GM19240 (cell line): Measurements from ENCODE around the gene LBH.

Experiments
- DNase-seq: peaks from one replicate; pipeline ENCODE4 v3.0.0; 2011; ENCODE audit warnings: low spot score; ENCODE audit not compliant: insufficient read length

The LBH gene

DNA sequence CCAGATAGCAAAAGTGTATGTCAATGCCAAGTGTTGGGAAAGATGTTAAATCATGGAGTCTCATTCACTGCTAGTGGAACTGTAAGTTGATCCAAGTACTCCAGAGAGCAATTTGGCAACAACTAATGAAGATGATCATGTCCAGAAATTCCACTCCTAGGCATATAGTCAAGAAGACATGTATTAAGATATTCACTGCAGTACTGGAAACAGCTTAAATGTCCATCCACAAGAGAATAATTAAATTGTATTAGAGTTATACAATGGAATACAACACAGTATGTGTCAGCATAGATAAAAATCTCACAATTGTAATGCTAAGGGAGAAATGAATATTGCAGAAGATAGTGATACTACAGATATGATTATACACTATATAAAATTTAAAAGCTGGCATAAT is 15.2 kb upstream of the LBH start:
- DNase-seq, result no peak

DNA sequence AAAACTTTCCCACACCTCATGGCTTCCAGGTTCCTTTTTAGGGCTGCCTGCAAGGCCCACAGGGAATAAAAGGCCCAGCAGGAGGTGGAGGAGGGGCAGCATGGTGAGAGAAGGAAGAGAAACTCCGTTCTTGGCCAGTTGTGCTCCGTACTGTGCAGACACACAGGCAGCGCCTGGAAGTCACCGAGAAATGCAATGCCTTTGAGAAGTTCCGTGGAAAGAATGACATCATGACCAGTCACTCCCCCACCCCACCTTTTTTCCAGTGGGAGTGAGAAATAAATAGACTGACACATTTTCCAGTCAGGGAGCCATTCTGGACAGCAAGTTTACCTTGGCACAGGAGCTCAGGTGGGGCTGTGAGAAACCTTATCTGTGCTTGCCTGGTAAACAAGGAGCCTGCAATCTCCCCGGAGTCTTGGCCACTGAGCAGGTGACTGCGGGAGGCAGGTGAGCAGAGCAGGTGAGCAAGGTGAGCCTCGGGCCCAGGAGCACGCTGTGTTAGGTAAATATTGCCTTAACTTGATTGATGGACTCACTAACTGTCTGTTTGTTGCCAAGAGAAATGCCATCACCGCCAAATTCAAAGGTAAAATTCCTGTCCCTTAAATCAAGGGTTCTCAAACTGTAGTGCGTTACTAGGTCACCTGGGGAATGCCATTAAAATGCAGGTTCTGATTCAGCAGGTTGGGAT is 13.5 kb upstream of the LBH start:
- no peak for DNase-seq

DNA sequence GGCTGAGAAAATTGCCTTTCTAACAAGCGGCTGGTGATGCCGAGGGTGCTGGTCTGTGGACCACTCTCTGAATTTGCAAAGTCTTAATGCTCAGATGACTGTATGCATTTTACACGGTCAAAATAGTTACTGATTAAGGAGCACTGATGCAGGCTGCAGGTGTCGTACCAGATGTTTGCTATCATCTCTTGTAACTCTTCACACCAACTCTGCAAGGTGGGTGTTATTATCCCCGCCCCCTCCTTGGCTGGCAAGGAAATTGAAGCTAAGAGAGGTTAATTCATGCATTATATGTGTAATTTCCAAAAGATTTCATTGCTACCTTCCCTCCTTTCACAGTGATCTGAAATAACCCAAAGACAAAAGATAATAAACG is 13.0 kb upstream of the LBH start:
- DNase-seq, result no peak

DNA sequence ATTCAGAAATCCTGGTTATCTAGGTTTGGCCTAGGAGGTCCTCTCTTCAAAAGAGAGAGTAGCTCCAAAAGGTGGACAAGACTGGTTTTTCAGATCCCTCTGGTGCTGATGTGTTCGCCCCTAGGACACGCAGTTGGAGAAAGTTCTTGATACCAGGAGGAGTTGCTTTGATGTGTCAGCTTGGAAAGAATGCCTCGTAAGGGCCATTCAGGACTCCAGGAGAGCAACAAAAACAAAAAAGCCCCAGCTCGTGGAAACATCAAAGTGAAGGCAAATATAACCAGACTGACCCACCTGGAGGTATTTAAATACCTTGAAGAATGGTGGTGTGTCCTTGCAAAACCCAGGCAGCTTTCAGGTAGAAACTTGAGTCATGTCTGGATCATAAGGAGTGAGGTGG is 12.5 kb upstream of the LBH start:
- DNase-seq, result no peak

DNA sequence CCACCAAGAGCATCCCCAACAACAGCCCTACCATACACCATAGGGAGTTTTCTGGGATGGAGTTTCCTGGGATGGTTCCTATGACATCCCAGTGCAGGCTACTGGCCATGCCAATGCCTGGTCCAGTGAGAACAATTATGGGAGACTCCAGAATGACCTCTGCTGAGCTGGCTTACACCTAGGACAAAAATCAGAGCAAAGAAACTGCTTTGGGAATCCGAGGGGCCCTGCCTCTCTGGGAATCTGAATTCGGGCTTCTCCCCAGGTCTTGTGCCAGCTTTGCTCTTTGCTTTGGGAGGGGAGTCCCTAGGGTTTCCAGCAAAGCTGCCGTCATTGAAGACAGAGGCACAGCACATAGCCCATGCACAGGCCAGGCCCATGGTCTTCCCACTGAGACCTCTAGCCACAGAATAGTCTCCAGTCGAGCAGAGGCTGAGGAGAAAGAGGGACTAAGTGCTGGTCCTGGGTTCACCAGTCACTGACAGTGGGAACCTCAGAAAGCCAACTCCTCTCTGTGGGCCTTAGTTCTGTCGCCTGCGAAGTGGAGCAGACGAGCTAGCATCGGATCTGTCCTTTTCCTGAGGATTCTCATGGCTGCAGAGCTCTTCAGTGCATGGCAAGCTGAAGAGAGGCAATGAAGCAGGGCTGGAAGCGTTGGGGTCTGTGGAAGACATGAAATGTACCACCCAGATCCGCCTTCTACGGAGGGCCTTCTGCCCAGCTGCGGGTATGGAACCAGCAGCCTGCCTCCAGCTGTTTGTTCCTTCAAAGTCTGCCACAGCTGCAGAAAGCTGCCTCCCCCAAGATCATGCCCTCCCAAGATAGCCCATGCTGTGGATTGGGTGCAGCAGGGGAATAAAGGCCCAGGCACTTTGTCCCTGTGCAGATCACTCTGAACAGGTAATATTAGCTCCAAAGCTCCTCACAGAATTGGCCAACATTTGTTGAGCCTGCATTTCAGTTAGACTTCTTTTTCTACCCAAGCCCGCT is 11.2 kb upstream of the LBH start:
- no peak for DNase-seq

DNA sequence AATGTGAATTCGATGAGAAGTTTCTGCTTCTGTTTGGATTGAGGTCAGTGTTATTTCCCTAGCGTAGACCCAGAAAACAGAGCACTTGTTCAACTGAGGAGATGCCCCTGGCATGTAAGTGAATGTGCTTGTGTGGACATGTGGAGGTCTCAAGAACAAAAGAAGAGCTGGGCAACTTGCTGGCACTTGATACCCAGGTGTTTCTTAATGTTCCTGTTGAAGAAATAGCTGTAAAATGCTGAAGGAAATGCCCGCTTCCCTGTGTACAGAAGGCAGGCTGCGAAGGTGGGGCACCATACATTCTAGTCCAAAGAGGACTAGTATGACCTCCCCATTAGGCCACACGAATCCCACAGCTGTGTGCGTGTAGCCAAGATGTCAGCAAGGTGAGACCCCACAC is 9.8 kb upstream of the LBH start:
- no peak for DNase-seq

DNA sequence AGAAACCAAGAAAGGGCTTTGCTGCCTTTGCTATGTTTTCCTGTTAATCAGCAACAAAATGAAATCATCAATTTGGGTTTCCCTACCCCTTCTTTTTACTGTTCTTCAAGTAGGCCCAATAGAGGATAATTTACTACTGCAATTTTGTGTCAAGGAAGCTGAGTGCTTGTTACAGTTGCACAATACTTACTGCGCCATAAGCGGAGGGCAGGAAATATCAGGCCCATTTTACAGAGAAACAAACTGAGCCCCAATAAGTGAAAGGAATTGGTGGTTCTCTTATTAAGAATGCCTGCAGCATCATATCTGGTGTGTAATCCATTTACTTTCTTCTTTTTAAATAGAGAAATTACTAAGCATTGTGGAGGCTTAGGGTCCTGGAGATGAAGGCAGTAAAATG is 9.3 kb upstream of the LBH start:
- DNase-seq, result no peak

DNA sequence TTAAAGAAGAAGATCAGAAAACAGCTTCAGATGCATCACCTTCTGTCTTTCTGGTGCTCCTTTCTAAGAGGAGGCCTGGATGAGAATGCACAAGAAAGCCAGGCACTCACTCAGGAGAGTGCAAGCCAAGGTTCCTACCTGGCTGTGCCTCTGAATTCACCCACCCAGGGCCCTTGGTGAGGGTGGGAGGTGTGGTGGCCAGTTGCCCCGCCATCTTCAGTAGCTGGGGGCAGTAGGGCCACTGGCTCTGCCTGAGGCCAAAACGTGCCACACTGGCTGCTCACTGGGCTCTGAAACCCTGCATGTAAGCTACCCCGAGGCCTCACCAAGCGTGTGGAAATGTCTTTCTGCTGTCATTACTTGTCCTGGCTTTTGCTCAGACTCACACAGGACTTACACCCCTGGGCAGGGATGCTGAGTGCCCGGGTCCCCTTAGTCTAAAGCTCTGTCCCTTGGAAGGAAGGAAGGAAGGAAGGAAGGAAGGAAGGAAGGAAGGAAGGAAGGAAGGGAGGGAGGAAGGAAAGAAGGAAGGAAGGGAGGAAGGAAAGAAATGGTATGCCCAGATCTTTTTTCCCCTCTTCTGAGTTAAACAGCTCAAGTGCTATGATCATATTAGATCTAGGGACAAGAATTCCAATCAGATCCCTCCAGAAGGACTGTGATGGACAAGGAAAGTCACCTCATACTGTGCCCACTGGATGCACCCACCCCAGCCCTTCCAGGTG is 8.5 kb upstream of the LBH start:
- DNase-seq, result no peak

DNA sequence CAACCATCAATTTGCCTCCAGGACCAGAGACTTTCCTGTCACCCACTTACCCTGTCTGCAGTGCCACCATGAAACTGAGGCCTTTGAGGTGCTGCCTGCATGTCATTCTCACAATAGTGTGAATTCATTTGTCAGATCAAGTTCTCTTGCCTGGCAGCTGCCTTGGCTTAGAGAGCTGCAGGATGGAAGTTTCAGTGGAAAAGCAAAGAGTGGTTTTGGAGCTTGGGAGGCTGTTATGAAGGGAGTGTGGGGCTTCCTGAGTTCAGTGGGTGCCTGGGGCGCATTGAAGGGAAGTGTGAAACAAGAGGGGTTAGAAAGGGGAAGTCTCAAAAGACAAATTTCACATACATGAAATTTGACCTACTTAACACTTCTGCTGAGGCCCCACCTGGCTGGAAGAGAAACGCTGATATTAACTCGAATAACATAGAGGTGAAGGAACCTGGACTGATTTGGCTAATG is 7.9 kb upstream of the LBH start:
- no peak for DNase-seq

DNA sequence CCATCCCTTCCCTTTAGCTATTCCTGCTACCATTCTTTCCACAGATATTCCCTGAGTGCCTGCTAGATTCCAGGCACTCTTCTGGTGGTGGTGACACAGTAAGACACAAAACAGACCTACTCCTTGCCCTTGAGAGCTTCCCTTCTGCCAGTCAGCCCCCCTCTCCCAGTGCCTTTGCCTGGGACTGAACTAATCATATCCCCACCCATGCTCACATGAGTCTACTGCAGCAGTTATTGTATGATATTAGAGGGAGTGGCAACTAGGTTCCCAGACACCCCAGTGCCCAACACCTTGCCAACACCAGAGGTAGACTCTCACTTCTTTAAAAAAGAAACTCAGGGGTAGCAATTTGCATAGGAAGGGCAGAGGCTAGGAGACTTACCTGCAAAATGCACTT is 7.2 kb upstream of the LBH start:
- no peak for DNase-seq

DNA sequence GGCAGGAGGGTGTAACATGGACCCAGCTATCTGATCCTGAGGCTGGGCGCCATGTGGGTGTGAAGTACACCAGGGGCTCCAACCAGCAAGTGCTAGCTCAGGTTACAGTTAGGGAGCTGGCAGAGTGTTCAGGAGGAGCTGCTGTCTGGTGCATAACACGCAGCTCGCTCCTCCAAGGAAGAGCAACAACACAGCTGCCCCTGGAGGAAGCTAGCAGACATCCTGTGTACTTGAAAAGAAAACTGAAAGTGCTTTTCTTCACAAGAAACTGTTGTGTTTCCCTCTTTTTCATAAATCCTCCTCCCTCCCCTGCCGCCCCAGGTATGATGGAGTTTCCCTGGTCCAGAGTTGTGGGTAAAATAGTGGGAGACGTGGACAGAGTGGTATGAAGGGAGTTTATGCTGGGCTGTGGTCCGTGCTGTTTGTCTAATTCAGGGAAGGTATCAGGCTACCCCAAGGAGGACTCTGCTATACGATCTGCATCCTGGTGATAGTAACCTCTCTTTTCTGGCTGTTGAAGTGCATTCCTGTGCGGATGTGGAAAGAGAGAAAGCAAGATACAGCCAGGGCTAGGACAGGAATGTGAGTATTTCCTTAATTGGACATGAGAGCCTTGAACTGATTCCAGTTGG is 6.1 kb upstream of the LBH start:
- DNase-seq, result no peak

DNA sequence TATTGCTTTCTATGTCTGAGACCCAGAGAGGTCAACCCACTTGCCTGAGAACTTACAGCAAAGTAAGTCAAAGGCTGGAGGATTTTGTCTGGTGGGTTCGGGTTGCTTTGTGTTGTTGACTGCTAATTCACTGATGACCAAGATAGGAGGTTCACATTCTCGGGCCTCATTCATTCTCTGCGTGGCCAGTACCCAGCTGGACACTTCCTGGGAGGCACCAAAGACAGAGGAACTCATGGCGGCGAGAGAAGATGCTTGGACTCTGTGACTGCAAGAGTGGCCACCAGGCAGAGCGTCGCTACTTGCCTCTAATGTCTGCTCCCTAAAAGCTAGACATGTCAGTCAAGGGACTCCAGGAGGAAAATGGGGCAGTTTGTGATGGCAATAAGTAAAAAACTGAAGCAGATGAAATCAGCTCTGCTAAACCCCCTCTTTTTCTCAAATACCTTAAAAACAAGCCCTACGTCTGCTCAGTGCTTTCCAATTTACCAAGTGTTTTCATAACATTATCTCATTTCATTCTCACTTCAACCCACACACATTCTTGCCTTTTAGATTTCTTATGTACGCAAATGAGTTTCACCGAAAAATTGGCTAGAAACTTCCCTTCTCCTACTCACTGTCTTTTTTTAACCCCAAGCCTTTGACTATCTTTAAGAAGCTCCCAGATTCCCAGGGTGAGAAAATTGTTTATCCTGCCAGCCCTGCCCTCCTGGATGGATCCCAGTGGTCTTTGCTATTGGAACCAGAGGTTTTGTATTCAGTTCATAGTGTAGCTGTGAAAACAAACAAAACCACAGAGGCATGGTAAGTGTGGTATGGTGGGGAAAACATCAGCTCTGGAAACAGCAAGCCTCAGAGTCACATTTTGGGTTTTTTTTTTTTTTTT is 4.9 kb upstream of the LBH start:
- no peak for DNase-seq

DNA sequence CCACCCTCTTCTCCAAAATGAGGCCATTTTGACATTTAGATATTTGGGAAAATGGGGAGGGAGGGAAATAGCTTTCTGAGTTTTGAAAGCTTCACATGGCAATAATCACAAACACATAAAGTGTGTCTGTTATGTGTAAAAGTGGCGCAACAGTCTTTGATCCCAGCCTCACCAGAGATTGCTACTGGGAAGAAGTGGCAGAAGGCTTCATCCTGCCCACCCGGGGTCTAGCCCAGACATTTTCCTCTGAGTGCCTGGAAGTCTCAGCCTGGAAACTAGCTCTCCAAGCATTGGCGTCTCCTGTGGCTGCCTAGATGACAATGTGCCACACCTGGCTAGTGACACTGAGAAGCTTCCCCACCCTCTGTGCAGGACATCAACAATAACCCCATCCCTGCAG is 1.7 kb upstream of the LBH start:
- no peak for DNase-seq

DNA sequence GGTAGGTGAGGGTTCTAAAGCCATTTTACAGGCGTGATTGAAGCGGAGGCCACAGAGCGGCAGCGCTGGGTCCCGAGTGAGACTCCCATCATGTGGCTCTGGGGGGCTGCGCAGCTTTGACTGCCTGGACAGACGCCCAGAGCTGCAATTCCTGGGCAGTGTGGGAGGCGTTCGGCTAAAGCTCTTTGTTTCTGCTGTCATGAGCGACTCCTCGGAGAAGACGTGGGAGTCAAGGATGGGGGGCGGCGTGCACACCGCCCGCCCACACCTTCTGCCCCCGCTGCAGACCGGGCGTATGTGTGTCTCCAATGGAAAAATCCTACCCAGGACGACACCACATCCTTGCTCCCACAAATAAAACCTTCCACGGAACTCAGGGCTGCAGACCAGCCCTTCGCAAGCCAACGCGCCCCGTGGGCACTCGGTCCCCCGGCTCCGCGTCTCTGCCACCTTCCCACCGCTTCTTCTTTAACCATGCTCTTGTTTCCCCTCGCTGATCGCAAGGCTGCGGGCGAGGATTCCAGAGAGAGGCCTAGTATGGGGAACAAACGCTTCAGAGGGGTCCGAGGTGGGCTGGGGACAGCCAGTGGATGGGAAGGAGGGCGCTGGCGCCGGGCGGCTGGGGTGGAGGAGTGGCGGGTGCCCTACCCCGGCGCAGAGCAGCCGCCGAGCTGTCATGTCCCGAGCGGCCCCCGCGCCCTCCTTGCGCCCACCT is 680 bp upstream of the LBH start:
- no peak for DNase-seq

DNA sequence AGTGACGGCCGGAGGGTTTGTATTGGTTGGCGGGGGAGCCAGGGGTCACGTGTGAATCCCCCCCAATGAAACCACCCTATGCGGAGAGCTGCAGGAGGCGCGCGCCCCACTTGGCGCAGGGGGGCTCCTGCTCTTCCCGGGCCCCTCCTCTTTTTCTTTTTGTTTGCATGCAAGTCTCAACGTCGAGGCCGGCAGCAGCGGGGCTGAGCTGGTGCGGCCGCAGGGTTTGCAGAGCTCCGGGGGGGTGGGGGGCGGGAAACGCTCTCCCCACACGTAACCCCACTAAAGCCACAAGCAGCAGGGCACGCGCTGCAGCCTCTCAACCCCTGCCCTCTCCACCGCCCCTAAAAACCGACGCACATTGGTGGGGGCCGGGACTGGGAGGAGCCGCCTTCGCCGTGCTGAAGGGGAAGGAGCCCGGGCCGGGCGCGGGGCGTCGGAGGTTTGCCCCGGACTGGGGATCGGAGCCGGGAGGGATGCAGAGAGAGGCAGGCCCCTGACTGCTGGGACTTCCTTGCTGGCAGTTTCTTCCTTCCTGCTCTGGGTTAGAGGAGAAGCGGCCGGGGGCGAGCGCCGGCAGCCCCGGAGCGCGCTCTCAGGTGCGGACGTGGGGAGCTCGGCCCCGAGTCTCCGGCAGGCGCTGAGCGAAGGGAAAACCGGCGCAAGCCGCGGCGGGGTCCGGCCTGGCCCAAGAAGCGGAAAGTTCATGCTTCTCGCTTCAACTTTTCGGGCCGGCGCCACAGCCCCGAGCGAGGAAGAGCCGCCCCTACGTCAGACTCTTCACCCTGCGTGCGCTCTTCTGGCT is 864 bp downstream of the LBH start:
- DNase-seq, result no peak

DNA sequence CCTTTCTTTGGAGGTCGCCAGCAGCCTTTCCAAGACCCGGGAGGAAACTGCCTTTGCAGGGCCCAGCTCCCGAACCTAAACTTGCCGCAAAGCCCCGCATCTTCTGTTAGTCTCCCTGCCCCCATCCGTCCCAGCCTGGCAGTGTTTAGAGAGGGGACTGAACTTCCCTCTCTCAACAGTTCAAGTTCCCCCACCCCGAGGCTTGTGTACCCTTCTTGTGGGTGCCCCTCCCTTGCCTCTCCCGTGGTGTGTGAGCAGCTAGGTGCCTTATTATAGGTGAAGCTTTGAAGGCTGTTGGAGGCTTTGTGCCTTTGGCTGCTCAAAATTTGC is 1.4 kb downstream of the LBH start:
- DNase-seq, result no peak

DNA sequence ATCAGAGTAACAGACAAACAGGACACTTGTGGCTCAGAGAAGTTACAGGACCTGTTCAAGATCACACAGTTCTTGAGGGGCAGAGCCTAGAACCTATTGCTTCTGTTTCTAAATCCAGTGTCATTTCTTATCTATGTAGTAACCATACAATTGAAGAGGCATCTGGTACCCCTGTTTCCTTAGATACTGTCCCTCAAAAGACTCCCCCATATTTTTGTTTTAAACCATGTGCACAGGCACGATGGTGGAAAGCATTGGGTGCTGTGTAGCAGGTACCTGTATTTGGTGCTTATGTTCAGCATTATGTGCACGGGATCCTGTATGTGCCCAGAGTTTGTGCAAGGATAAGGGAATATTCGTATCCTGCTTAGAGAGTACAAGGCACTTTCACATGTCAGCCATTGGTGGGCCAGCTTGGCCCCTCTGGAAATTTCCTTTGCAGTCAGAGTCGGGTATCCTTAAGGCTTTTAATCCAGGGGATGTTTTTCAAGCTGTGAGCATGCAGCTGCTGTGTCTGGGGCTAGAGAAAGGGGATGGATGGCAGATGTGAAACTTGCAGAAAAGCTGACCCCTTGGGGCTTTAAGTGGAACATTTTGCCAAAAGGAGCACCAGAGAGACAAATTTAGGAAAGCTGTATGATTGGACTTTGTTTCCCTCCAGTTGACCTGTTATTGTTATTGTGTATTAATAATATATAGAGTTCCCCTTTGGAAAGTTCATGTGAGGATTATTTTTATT is 2.1 kb downstream of the LBH start:
- no peak for DNase-seq

DNA sequence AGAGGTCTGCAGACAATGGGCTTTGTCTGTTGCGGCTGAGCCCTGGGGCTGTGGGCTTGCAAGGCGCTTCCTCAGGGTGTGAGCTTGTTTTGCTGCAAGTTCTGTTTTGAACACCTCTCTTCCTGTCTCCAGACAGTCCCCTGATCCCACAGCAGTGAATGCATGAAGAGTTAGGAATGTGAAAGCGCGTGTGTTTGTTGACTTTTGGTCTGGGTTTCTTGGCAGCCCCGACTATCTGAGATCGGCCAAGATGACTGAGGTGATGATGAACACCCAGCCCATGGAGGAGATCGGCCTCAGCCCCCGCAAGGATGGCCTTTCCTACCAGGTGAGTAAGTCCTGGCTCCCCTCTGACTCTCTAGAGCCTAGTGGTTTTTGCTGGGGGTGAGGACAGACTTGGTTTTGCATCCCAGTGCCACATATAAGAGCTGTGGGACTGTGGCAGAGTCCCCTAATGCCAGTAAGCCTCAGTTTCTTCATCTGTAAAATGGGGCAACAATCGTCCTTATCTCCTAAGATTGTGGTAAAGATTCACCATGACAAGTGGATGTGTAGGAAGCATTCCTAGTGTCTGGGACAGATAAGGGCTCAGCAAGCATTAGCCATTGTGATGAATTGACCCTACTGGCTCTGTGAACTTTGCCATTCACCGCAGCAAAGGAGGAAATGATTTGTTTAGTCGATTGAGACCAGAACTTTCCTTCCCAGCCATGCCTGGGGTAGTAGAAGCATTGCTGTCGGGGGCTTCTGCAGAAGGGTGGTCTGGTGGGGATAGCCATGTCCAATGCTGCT is 3.0 kb downstream of the LBH start:
- DNase-seq, result no peak
